Measurements from ENCODE around the gene MALRD1.
A peak's percentile ranks its signal among the peaks of the same experiment; 100 is the strongest.

MALRD1 gene

GRCh38 chr10:19656420-19657042 lies 607.9 kb downstream of the MALRD1 start:
- DNase-seq = no peak

- no peak for DNase-seq
These were observed 609.5 kb downstream of the MALRD1 start for GRCh38 chr10:19658131-19658530.

- DNase-seq = no peak
These were observed 610.1 kb downstream of the MALRD1 start for GRCh38 chr10:19658622-19659233.

GRCh38 chr10:19659920-19660655 lies 611.5 kb downstream of the MALRD1 start:
- no peak for DNase-seq

GRCh38 chr10:19663344-19663743 lies 614.7 kb downstream of the MALRD1 start:
- DNase-seq = no peak

GRCh38 chr10:19668116-19668515 lies 619.5 kb downstream of the MALRD1 start:
- no peak for DNase-seq

GRCh38 chr10:19676063-19676462 lies 627.5 kb downstream of the MALRD1 start:
- DNase-seq = no peak

GRCh38 chr10:19683356-19683755 lies 634.8 kb downstream of the MALRD1 start:
- no peak for DNase-seq

- no peak for DNase-seq
These were observed 635.4 kb downstream of the MALRD1 start for GRCh38 chr10:19683960-19684359.

GRCh38 chr10:19688344-19688743 lies 639.7 kb downstream of the MALRD1 start:
- DNase-seq = no peak

GRCh38 chr10:19689231-19689630 lies 640.6 kb downstream of the MALRD1 start:
- no peak for DNase-seq

GRCh38 chr10:19699299-19699698 lies 650.7 kb downstream of the MALRD1 start:
- no peak for DNase-seq

GRCh38 chr10:19701427-19702052 lies 652.9 kb downstream of the MALRD1 start:
- DNase-seq = no peak

GRCh38 chr10:19702215-19702614 lies 653.6 kb downstream of the MALRD1 start:
- DNase-seq = peak; percentile 10 to 20

GRCh38 chr10:19704544-19704943 lies 655.9 kb downstream of the MALRD1 start:
- DNase-seq = no peak

- no peak for DNase-seq
These were observed 656.6 kb downstream of the MALRD1 start for GRCh38 chr10:19705250-19705649.

- DNase-seq = no peak
These were observed 658.3 kb downstream of the MALRD1 start for GRCh38 chr10:19706904-19707303.

GRCh38 chr10:19707376-19707775 lies 658.8 kb downstream of the MALRD1 start:
- DNase-seq = no peak

- no peak for DNase-seq
These were observed 659.4 kb downstream of the MALRD1 start for GRCh38 chr10:19708031-19708430.

GRCh38 chr10:19710600-19710999 lies 662.0 kb downstream of the MALRD1 start:
- no peak for DNase-seq

GRCh38 chr10:19713159-19713558 lies 664.6 kb downstream of the MALRD1 start:
- no peak for DNase-seq

- DNase-seq = no peak
These were observed 665.4 kb downstream of the MALRD1 start for GRCh38 chr10:19713800-19714525.

GRCh38 chr10:19719284-19719683 lies 670.7 kb downstream of the MALRD1 start:
- no peak for DNase-seq

Data from SW 1271 (cell line).